ES-I3 (cell line): ENCODE results near the gene BRD1.
A peak's percentile ranks its signal among the peaks of the same experiment; 100 is the strongest.

Source experiments
- H3K36me3 ChIP-seq: 2 replicates; pipeline ENCODE4 v1.6.1; 2013; ENCODE audit warnings: mild to moderate bottlenecking, low read length, control low read depth, moderate library complexity; ENCODE audit not compliant: insufficient read depth
- H3K4me1 ChIP-seq: 2 replicates; pipeline ENCODE4 v1.6.1; 2013; ENCODE audit warnings: mild to moderate bottlenecking, control low read depth, low read length; ENCODE audit not compliant: insufficient read depth
- H3K9ac ChIP-seq: 2 replicates; pipeline ENCODE4 v1.6.1; 2013; ENCODE audit warnings: low read depth, mild to moderate bottlenecking, low read length, moderate library complexity
- H3K9me3 ChIP-seq: 2 replicates; pipeline ENCODE4 v1.6.1; 2013; ENCODE audit warnings: mild to moderate bottlenecking, low read length, moderate library complexity; ENCODE audit not compliant: control insufficient read depth, insufficient read depth

The BRD1 gene

GRCh38 chr22:49827853-49828598 lies at the start of gene BRD1:
BRD1 (minus strand) TSS chr22:49827873; CDS start chr22:49824317, 3,556 bp downstream.
- no peaks in the 10 kb centered on the region; the same call in 1 of the 2 replicates for H3K9me3 ChIP-seq
- peaks cover 11% of the 10 kb centered on the region; the same call in 1 of the 2 replicates for H3K36me3 ChIP-seq
- peaks cover 7% of the 10 kb centered on the region; the same call in 1 of the 2 replicates for H3K4me1 ChIP-seq
- H3K9ac ChIP-seq, result peak within 1 kb of the TSS; percentile 94

- no peaks in the 10 kb centered on the region for H3K36me3 ChIP-seq
- H3K9ac ChIP-seq, result no peak overlapping the region
- H3K4me1 ChIP-seq, result no peaks in the 10 kb centered on the region
- no peaks in the 10 kb centered on the region; the same call in 1 of the 2 replicates for H3K9me3 ChIP-seq
Measured at GRCh38 chr22:49873228-49873940, 45.7 kb upstream of the BRD1 start.

GRCh38 chr22:49872347-49872746 lies 44.7 kb upstream of the BRD1 start:
- Histone ChIP-seq H3K9ac (no peak overlapping the region), H3K36me3 (no peaks in the 10 kb centered on the region), H3K4me1 (no peaks in the 10 kb centered on the region), H3K9me3 (no peaks in the 10 kb centered on the region; the same call in 1 of the 2 replicates)

- Histone ChIP-seq H3K9ac (no peak overlapping the region), H3K36me3 (no peaks in the 10 kb centered on the region), H3K9me3 (peaks cover 2% of the 10 kb centered on the region; the same call in 1 of the 2 replicates), H3K4me1 (no peaks in the 10 kb centered on the region)
Measured at GRCh38 chr22:49871482-49871881, 43.8 kb upstream of the BRD1 start.

GRCh38 chr22:49869845-49870712 lies 42.4 kb upstream of the BRD1 start:
- Histone ChIP-seq H3K9ac (no peak overlapping the region), H3K9me3 (peaks cover 7% of the 10 kb centered on the region; the same call in 1 of the 2 replicates), H3K36me3 (no peaks in the 10 kb centered on the region), H3K4me1 (no peaks in the 10 kb centered on the region)

GRCh38 chr22:49869086-49869830 lies 41.6 kb upstream of the BRD1 start:
- H3K4me1 ChIP-seq, result no peaks in the 10 kb centered on the region
- peaks cover 7% of the 10 kb centered on the region; the same call in 1 of the 2 replicates for H3K9me3 ChIP-seq
- no peak overlapping the region for H3K9ac ChIP-seq
- no peaks in the 10 kb centered on the region for H3K36me3 ChIP-seq

- Histone ChIP-seq H3K9me3 (peaks cover 7% of the 10 kb centered on the region; the same call in 1 of the 2 replicates), H3K9ac (no peak overlapping the region), H3K4me1 (no peaks in the 10 kb centered on the region), H3K36me3 (no peaks in the 10 kb centered on the region)
Measured at GRCh38 chr22:49867303-49868265, 39.9 kb upstream of the BRD1 start.

GRCh38 chr22:49866646-49867045 lies 39.0 kb upstream of the BRD1 start:
- Histone ChIP-seq H3K36me3 (no peaks in the 10 kb centered on the region), H3K4me1 (no peaks in the 10 kb centered on the region), H3K9me3 (peaks cover 7% of the 10 kb centered on the region; the same call in 1 of the 2 replicates), H3K9ac (no peak overlapping the region)

- Histone ChIP-seq H3K4me1 (no peaks in the 10 kb centered on the region), H3K9ac (no peak overlapping the region), H3K9me3 (peaks cover 7% of the 10 kb centered on the region; the same call in 1 of the 2 replicates), H3K36me3 (no peaks in the 10 kb centered on the region)
Measured at GRCh38 chr22:49866134-49866533, 38.5 kb upstream of the BRD1 start.

GRCh38 chr22:49865156-49865555 lies 37.5 kb upstream of the BRD1 start:
- Histone ChIP-seq H3K4me1 (no peaks in the 10 kb centered on the region), H3K9me3 (peaks cover 7% of the 10 kb centered on the region; the same call in 1 of the 2 replicates), H3K9ac (no peak overlapping the region), H3K36me3 (no peaks in the 10 kb centered on the region)

- peaks cover 7% of the 10 kb centered on the region; the same call in 1 of the 2 replicates for H3K9me3 ChIP-seq
- H3K9ac ChIP-seq, result no peak overlapping the region
- no peaks in the 10 kb centered on the region for H3K36me3 ChIP-seq
- no peaks in the 10 kb centered on the region for H3K4me1 ChIP-seq
Measured at GRCh38 chr22:49863931-49864330, 36.3 kb upstream of the BRD1 start.

GRCh38 chr22:49862496-49862776 lies 34.8 kb upstream of the BRD1 start:
- Histone ChIP-seq H3K9me3 (peaks cover 7% of the 10 kb centered on the region; the same call in 1 of the 2 replicates), H3K9ac (no peak overlapping the region), H3K36me3 (no peaks in the 10 kb centered on the region), H3K4me1 (no peaks in the 10 kb centered on the region)
